Cerebellar nuclear complex (tissue), 1 donor: Measurements from ENCODE around the gene SBNO2.
"Not testable (repeated sequence)": the region's sequence is repeated elsewhere in the genome, so short reads cannot be mapped to it uniquely, and the experiment has no call there.

Experiments
- DNase-seq, 2 experiments: peaks; one replicate each; lab custom pipeline; 2025; lab: John Stamatoyannopoulos, UW

The SBNO2 gene

DNA sequence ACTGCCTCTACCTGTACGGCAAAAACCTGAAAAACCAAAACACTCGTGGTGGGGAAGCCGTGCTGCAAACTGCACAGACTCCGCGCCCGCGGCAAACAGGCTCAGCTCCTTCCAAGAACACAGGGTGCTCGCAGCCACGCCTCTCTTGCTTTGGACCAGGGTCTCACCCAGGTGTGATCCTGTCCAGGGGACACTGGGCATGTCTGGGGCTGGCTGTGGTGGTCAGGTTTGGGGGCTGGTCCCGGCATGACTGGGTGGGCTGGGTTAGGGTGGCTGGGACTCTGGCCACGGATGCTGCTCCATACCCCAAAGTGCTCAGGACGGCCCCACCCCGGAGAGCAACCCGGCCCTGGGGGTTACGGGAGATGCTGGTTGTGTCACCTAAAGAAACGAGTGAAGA lies 56.4 kb downstream of the SBNO2 start:
- no peak for DNase-seq

DNA sequence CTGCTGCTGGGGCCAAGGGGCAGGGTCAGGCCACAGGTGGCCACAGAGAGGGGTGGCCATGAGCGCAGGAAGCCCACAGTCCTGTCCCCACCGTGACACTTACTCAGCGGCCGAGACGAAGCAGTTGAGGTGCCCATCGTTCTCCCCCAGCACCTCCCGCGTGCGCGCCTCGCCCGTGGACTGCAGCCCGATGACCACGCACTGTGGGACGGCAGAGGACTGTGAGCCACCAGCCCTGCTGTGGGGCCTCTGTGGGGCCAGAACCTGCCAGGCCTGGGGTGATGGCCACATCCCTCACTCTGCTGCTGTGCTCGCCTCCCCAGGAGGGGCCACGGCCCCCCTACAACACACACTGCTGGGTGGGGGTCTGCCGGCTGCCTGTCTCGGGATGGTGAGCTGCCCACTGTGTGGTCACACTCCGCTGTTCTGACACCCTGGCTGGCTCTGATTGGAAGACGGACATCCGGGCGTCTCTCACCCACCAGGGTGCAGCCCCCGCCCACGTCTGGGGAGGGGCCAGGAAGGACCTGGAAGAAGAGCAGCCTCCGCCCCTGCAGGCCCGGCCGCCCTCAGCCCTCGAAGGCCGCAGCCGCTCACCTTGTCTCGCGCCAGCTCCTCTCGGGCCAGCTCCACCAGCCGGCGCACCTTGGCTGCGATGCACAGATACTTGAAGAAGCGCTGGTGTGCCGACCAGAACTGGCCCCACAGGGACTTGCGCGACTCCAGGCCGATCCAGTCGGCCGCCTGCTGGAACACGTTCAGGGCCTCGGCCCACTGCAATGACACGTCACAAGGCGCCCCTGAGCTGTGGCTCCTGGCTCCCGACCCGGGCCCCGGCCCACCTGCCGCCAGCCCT lies 57.1 kb downstream of the SBNO2 start:
- DNase-seq, result no peak

GRCh38 chr19:1115646-1116420 lies 58.2 kb downstream of the SBNO2 start:
- DNase-seq, result no peak

DNA sequence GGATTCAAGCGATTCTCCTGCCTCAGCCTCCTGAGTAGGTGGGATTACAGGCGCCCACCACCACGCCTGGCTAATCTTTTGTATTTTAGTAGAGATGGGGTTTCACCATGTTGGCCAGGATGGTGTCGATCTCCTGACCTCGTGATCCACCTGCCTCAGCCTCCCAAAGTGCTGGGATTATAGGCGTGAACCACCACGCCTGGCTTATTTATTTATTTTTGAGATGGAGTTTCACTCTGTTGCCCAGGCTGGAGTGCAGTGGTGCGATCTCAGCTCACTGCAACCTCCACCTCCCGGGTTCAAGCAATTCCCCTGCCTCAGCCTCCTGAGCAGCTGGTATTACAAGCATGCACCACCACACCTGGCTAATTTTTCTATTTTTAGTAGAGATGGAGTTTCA lies 59.3 kb downstream of the SBNO2 start:
- not testable (repeated sequence) for DNase-seq

DNA sequence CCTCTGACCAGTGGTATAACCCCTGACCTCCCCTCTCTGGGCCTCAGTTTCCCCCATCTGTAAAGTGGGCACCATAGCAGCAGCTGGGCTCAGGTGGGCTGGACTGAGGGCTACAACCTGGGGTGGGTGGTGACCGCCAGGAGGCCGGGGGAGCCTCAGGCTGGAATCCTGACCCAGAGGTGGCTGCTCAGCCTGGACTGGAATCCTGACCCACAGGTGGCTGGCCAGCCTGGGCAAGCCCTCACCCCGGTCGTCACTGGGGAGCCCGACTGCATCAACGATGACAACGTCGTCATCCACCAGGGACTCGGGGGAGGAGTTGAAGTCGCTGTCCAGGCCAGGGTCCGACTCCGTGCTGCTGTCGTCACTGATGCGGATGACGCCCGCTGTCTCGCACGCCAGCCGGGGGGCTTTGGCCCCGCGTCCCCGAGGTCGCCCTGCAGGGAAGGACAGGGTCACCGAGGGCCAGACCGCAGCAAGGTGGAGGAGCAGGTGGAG lies 60.0 kb downstream of the SBNO2 start:
- DNase-seq, result no peak

- no peak for DNase-seq
Measured at GRCh38 chr19:1113030-1113985, 60.8 kb downstream of the SBNO2 start.

DNA sequence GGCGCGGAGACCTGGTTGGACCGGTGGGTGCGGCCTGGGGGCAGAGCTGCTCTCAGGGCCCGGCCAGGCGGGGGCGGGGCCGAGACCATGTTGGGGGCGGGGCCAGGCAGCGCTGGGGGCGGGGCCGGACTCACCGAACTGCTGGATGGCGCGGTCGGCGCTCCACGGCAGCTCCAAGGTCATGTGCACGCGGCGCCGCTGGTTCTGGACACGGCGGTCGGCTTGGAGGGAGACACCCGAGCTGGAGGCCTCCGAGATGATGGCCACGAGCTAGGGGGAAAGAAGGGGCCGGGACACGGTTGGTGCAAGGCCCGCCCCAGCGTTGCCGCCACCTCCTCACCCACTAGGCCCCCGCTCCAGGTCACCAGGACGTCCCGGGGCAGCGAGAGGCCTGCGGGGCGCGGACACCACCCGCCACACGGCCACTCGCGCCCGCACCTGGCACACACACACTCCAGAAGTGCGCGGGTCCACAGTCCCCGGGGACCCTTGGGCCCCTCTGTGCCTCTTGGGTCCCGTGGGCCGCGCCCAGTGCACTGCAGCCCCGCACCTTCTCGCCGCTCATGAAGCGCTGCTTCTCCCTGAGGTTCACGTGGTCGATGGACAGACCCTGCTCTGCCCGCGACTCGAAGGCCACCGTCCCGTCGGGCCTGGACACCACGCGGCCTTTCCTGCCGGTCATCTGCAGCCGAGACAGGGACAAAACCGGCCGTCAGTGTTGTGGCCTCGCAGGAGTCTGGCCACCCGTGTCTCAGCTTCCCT lies 61.6 kb downstream of the SBNO2 start:
- DNase-seq, result no peak

DNA sequence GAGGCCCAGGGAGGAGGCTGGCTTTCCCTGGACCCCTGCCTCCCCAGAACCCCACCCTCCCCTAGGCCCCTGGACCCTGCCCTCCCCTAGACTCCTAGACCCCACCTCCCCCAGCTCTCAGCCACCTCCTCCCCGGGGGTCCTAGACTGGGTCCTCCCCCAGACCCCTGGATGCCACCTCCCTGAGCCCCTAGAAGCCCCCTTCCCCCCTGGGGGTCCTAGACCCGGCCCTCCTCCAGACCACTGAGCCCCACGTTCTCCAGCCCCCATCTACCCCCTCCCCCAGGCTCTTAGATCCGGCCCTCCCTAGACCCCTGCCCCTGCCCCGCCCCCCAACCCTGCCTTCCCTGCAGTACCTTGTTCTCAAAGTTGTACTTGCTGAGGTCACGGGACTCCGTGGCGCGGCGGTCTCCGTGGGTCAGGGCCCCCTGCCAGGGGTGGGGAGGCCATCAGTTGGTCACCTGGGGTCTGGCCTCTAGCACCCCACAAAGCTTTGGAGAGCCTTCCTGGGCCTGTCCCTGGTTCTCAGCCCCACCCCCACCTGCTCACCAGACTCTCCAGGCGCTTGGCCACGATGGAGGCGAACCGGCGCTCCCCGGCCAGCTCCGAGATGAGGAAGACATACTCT lies 62.3 kb downstream of the SBNO2 start:
- no peak for DNase-seq

DNA sequence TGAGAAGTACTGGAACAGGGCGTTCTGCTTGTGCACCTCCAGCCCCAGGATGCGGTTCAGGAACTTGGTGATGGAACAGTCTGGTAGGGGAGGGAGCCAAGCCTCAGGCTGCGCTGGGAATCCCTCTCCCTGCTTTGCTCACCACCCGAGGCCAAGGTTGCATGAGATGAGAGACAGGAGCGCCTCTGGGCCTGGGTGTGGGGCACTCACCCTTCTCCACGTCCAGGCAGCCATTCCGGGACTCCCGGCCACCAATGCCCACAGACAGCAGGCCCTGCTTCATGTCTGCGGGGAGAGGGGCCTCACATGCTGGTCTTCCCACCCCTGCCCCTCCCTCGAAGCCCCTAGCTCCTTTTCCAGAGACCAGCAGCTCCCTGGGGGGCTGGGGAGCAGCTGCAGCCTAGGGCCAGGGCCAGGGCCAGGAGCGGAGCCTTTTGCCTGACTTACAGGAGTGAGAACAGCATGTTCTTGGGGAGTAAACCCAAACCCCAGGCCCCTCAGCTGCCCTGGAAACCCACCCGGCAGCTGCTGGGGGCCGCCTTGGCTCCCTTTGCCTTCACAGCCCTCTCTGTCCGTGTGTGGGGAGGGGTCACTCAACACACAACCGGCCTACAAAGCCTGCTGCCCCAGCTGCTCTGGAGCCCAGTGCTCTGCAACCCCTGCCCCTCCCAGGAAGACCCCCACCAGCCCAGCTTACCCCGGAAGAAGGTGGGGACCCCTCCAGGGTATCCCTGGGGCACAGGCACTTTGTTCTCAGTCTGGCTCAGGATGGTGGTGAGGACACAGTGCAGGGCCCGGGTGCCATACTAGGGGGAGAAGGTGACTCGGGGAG lies 63.0 kb downstream of the SBNO2 start:
- DNase-seq, result no peak

GRCh38 chr19:1109697-1110671 lies 64.1 kb downstream of the SBNO2 start:
- DNase-seq, result no peak

GRCh38 chr19:1109032-1109551 lies 65.0 kb downstream of the SBNO2 start:
- DNase-seq, result no peak

- no peak for DNase-seq
Measured at GRCh38 chr19:1108291-1109031, 65.6 kb downstream of the SBNO2 start.

- DNase-seq, result no peak
Measured at GRCh38 chr19:1107661-1108261, 66.3 kb downstream of the SBNO2 start.

DNA sequence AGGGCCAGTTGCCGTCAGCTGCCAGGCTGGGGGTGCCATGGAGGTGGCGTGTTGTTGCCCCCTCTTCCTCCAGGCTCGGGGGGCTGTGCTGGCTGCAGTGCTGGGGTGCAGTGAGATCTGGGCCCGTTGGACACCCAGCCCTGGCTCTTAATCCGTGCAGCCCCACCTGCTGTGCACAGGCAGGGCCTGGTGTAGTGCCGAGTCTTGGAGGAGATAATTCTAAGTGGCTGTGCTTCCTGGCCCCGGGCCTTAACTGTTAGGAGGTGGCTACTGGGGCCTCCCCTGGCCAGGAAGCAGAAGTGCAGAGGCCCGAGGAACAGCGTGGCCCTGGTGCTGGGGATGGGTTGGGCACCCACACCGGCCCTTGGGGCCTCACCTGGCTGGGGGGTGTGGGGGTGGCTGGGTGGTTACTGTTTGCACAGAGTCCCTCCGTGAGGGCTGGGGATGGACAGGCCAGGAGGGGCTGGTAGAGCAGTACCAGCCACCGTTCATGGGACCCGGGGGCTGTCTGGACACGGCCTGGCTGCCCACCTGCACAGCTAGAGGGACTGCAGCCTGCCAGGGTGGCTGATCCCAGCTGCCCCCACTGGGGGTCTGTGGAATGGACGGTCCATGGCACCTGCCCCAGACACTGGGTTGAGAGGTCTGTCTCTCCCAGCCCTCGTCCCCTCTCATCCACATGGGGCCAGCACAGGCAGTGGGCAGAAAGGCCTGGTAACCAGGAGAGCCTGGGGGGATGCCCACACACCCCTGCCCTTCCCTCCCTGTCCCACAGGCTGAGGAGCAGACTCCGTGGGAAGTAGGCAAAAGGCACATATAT lies 67.0 kb downstream of the SBNO2 start:
- no peak for DNase-seq

- no peak for DNase-seq
Measured at GRCh38 chr19:1105873-1106840, 67.9 kb downstream of the SBNO2 start.
